ENCODE results near the gene BOD1. TPM values are rescaled to one million over a fixed set of nuclear protein-coding genes. Genes with fewer than 3 reads are reported as not detected.
A peak's percentile ranks its signal among the peaks of the same experiment; 100 is the strongest.

The BOD1 gene
- total RNA-seq, 1 donor = 74.3 TPM

GRCh38 chr5:173640156-173640804 lies 23.8 kb upstream of the BOD1 start:
- TF ChIP-seq, protein P1, sequence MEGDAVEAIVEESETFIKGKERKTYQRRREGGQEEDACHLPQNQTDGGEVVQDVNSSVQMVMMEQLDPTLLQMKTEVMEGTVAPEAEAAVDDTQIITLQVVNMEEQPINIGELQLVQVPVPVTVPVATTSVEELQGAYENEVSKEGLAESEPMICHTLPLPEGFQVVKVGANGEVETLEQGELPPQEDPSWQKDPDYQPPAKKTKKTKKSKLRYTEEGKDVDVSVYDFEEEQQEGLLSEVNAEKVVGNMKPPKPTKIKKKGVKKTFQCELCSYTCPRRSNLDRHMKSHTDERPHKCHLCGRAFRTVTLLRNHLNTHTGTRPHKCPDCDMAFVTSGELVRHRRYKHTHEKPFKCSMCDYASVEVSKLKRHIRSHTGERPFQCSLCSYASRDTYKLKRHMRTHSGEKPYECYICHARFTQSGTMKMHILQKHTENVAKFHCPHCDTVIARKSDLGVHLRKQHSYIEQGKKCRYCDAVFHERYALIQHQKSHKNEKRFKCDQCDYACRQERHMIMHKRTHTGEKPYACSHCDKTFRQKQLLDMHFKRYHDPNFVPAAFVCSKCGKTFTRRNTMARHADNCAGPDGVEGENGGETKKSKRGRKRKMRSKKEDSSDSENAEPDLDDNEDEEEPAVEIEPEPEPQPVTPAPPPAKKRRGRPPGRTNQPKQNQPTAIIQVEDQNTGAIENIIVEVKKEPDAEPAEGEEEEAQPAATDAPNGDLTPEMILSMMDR (IDR thresholded peaks at IDR 0.05; ENCODE audit: insufficient read depth, low read depth, low read length) = peak; percentile 24
- no peak for DNase-seq (ENCODE audit: low read depth)
- H3K4me3 ChIP-seq (ENCODE audit: low read depth, low read length) = no peak overlapping the region

- no peak overlapping the region for H3K4me3 ChIP-seq (ENCODE audit: low read depth, low read length)
- DNase-seq (ENCODE audit: low read depth) = no peak
- TF ChIP-seq, protein P1 (IDR thresholded peaks at IDR 0.05; ENCODE audit: insufficient read depth, low read depth, low read length) = no peak
Measured at GRCh38 chr5:173638126-173639040, 21.9 kb upstream of the BOD1 start.

DNA sequence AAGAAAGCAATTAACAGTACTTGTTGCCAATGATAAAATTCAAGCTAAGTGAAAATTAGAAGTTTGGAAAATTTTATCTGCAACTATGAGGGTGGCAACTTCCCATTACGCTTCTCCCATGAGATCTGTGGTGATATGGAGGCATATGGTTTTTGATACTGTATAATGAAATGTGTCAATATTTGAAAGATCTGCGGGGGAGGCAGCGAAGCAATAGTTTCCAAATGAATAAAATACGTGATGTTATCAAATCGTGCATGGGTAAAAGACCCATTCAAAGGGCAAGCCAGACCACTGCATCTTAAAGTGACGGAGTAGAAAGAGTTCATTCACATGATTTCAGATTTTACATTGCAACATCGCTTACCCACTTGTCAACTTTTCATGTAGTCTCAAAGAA lies 20.9 kb upstream of the BOD1 start:
- DNase-seq (ENCODE audit: low read depth) = no peak
- TF ChIP-seq, protein P1 (IDR thresholded peaks at IDR 0.05; ENCODE audit: insufficient read depth, low read depth, low read length) = no peak
- H3K4me3 ChIP-seq (ENCODE audit: low read depth, low read length) = no peak overlapping the region

DNA sequence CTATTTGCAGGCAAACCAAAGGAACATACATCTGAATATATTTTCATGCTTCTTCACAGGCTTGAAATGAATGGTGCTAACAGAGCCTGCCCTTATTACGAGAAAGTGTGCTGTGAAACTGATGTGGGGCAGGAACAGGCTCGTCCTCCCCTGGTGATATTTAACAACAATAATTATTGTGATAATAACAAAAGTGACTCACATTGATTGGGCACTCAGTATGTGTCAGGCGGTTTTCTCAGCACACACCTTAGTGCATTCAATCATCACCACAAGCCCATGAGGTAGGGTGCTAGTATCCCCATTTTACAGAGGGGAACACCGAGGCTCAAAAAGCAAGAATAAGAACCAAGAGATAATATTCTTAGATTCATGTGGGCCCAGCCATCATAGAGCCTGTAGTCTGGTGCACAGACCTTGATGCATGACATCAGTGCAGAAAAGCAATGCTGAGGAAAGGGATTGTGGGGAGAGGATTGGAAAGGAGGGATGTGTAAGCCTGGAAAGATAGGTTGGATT lies 18.1 kb upstream of the BOD1 start:
- TF ChIP-seq, protein P1 (IDR thresholded peaks at IDR 0.05; ENCODE audit: insufficient read depth, low read depth, low read length) = no peak
- no peak overlapping the region for H3K4me3 ChIP-seq (ENCODE audit: low read depth, low read length)
- DNase-seq (ENCODE audit: low read depth) = no peak

DNA sequence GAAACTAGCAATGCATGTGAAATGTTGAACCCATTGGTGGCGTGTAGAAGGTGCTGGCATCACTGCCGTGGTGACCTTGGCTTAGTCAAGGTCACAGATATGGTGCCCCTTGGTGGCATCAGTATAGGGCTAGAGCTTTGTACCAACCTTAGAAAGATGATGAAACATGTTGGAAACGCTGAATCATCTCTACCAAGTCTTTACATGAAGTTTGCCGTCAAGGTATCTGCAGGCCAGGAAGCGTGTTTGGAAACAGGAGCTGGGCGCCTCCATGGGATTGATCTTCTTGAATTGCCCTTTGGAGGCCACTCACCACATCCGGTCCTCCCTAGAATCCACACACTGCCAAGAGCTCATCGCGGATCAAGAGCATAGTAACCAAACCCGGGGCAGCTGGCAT lies 16.9 kb upstream of the BOD1 start:
- TF ChIP-seq, protein P1 (IDR thresholded peaks at IDR 0.05; ENCODE audit: insufficient read depth, low read depth, low read length) = no peak
- DNase-seq (ENCODE audit: low read depth) = no peak
- H3K4me3 ChIP-seq (ENCODE audit: low read depth, low read length) = no peak overlapping the region

DNA sequence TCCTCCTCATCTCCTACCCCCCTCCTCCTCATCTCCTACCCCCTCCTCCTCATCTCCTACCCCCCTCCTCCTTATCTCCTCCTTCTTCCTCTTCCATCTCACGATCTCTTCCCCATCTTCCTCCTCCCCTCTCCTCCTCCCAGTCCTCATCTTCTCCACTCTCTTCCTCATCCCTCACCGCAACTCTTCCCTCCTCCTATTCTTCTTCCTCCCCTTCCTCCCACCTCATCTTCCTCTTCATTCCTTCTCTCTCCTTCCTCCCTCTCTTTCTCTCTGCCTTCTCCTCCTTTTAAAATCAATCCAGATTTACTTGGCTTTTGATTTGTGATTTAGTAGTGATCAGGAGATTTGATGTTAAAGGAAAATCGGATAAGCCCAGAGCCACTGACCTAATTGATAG lies 15.0 kb upstream of the BOD1 start:
- TF ChIP-seq, protein P1 (IDR thresholded peaks at IDR 0.05; ENCODE audit: insufficient read depth, low read depth, low read length) = no peak
- no peak for DNase-seq (ENCODE audit: low read depth)
- H3K4me3 ChIP-seq (ENCODE audit: low read depth, low read length) = no peak overlapping the region

Data from fibroblast of villous mesenchyme (primary cell).